ENCODE measurements around the gene LAMA1.
A peak's percentile ranks its signal among the peaks of the same experiment; 100 is the strongest.

The LAMA1 gene

GRCh38 chr18:7158216-7158615 lies 40.6 kb upstream of the LAMA1 start:
- H2BK5ac ChIP-seq (ENCODE audit: low read depth, low read length, poor library complexity, severe bottlenecking): no peak overlapping the region
- H4K8ac ChIP-seq (ENCODE audit: low read length): no peak overlapping the region
- H3K9me3 ChIP-seq (ENCODE audit: control insufficient read depth, low read length): no peaks in the 10 kb centered on the region
- no peak overlapping the region for H3K18ac ChIP-seq (ENCODE audit: low read depth in 1 of 2, low read length in 2 of 2)
- DNase-seq: peak; percentile 62
- H2BK12ac ChIP-seq (ENCODE audit: low read length in 2 of 2): no peak overlapping the region
- H3K9ac ChIP-seq (ENCODE audit: low read length): no peak overlapping the region
- no peaks in the 10 kb centered on the region for H3K36me3 ChIP-seq (ENCODE audit: control insufficient read depth in 1 of 2, insufficient read depth in 2 of 2, low read depth in 1 of 2, low read length in 2 of 2)
- H4K91ac ChIP-seq (ENCODE audit: low read length): no peak overlapping the region
- no peak overlapping the region for H3K23ac ChIP-seq (ENCODE audit: low read length in 2 of 2)
- H2BK15ac ChIP-seq (ENCODE audit: low read depth, poor library complexity, severe bottlenecking): no peak overlapping the region
- H3K4me3 ChIP-seq (ENCODE audit: insufficient read depth in 1 of 2, low read depth in 1 of 2, low read length in 2 of 2): no peak overlapping the region
- no peak overlapping the region for H3K4ac ChIP-seq (ENCODE audit: low read depth in 1 of 2, low read length in 2 of 2)
- WGBS: 36% methylated on average over 10 of the region's 10 CpGs
- H2AK5ac ChIP-seq (ENCODE audit: low read length, severe bottlenecking): no peak overlapping the region
- no peak overlapping the region for H3K27ac ChIP-seq (ENCODE audit: low read length, poor library complexity, severe bottlenecking)
- no peaks in the 10 kb centered on the region for H3K27me3 ChIP-seq (ENCODE audit: control insufficient read depth in 1 of 2, insufficient read depth in 1 of 2, low read length in 2 of 2)
- H2BK120ac ChIP-seq (ENCODE audit: low read depth, low read length): no peak overlapping the region
- peaks cover 4% of the 10 kb centered on the region for H3K4me1 ChIP-seq (ENCODE audit: control insufficient read depth, insufficient read depth, low read depth, low read length)
- no peak overlapping the region for H3K14ac ChIP-seq (ENCODE audit: low read length in 2 of 2)
- no peaks in the 10 kb centered on the region for H3K79me1 ChIP-seq (replicated peaks; ENCODE audit: low read length, poor library complexity, severe bottlenecking)
- H3K4me2 ChIP-seq (ENCODE audit: low read length, poor library complexity, severe bottlenecking): no peak overlapping the region
- H2AFZ ChIP-seq (ENCODE audit: low read depth, low read length): no peak overlapping the region

- no peak overlapping the region for H3K4me3 ChIP-seq (ENCODE audit: insufficient read depth in 1 of 2, low read depth in 1 of 2, low read length in 2 of 2)
- no peak overlapping the region for H2AFZ ChIP-seq (ENCODE audit: low read depth, low read length)
- no peak overlapping the region for H3K4ac ChIP-seq (ENCODE audit: low read depth in 1 of 2, low read length in 2 of 2)
- no peak overlapping the region for H3K23ac ChIP-seq (ENCODE audit: low read length in 2 of 2)
- H2BK120ac ChIP-seq (ENCODE audit: low read depth, low read length): no peak overlapping the region
- no peaks in the 10 kb centered on the region for H3K9me3 ChIP-seq (ENCODE audit: control insufficient read depth, low read length)
- no peaks in the 10 kb centered on the region for H3K27me3 ChIP-seq (ENCODE audit: control insufficient read depth in 1 of 2, insufficient read depth in 1 of 2, low read length in 2 of 2)
- H3K9ac ChIP-seq (ENCODE audit: low read length): no peak overlapping the region
- H2AK5ac ChIP-seq (ENCODE audit: low read length, severe bottlenecking): no peak overlapping the region
- no peak overlapping the region for H3K18ac ChIP-seq (ENCODE audit: low read depth in 1 of 2, low read length in 2 of 2)
- no peak overlapping the region for H2BK15ac ChIP-seq (ENCODE audit: low read depth, poor library complexity, severe bottlenecking)
- 45% methylated on average over 2 of the region's 3 CpGs for WGBS
- H3K36me3 ChIP-seq (ENCODE audit: control insufficient read depth in 1 of 2, insufficient read depth in 2 of 2, low read depth in 1 of 2, low read length in 2 of 2): no peaks in the 10 kb centered on the region
- no peak overlapping the region for H4K8ac ChIP-seq (ENCODE audit: low read length)
- no peak overlapping the region for H2BK5ac ChIP-seq (ENCODE audit: low read depth, low read length, poor library complexity, severe bottlenecking)
- H2BK12ac ChIP-seq (ENCODE audit: low read length in 2 of 2): no peak overlapping the region
- H3K4me2 ChIP-seq (ENCODE audit: low read length, poor library complexity, severe bottlenecking): no peak overlapping the region
- no peak for DNase-seq
- H4K91ac ChIP-seq (ENCODE audit: low read length): no peak overlapping the region
- H3K4me1 ChIP-seq (ENCODE audit: control insufficient read depth, insufficient read depth, low read depth, low read length): peaks cover 4% of the 10 kb centered on the region
- H3K27ac ChIP-seq (ENCODE audit: low read length, poor library complexity, severe bottlenecking): no peak overlapping the region
- H3K14ac ChIP-seq (ENCODE audit: low read length in 2 of 2): no peak overlapping the region
- H3K79me1 ChIP-seq (replicated peaks; ENCODE audit: low read length, poor library complexity, severe bottlenecking): no peaks in the 10 kb centered on the region
These were observed 40.2 kb upstream of the LAMA1 start for GRCh38 chr18:7157760-7158159.

- Histone ChIP-seq H2AK5ac (ENCODE audit: low read length, severe bottlenecking) (no peak overlapping the region), H4K91ac (ENCODE audit: low read length) (no peak overlapping the region), H3K9ac (ENCODE audit: low read length) (no peak overlapping the region), H3K23ac (ENCODE audit: low read length in 2 of 2) (no peak overlapping the region), H3K4ac (ENCODE audit: low read depth in 1 of 2, low read length in 2 of 2) (no peak overlapping the region), H3K79me1 (replicated peaks; ENCODE audit: low read length, poor library complexity, severe bottlenecking) (no peaks in the 10 kb centered on the region), H2BK120ac (ENCODE audit: low read depth, low read length) (no peak overlapping the region), H3K27ac (ENCODE audit: low read length, poor library complexity, severe bottlenecking) (no peak overlapping the region), H3K27me3 (ENCODE audit: control insufficient read depth in 1 of 2, insufficient read depth in 1 of 2, low read length in 2 of 2) (no peaks in the 10 kb centered on the region), H3K4me3 (ENCODE audit: insufficient read depth in 1 of 2, low read depth in 1 of 2, low read length in 2 of 2) (no peak overlapping the region), H3K18ac (ENCODE audit: low read depth in 1 of 2, low read length in 2 of 2) (no peak overlapping the region), H3K4me1 (ENCODE audit: control insufficient read depth, insufficient read depth, low read depth, low read length) (peaks cover 4% of the 10 kb centered on the region), H3K36me3 (ENCODE audit: control insufficient read depth in 1 of 2, insufficient read depth in 2 of 2, low read depth in 1 of 2, low read length in 2 of 2) (no peaks in the 10 kb centered on the region), H3K14ac (ENCODE audit: low read length in 2 of 2) (no peak overlapping the region), H2BK12ac (ENCODE audit: low read length in 2 of 2) (no peak overlapping the region), H4K8ac (ENCODE audit: low read length) (no peak overlapping the region), H3K9me3 (ENCODE audit: control insufficient read depth, low read length) (no peaks in the 10 kb centered on the region), H3K4me2 (ENCODE audit: low read length, poor library complexity, severe bottlenecking) (no peak overlapping the region), H2BK15ac (ENCODE audit: low read depth, poor library complexity, severe bottlenecking) (no peak overlapping the region), H2BK5ac (ENCODE audit: low read depth, low read length, poor library complexity, severe bottlenecking) (no peak overlapping the region), H2AFZ (ENCODE audit: low read depth, low read length) (no peak overlapping the region)
- WGBS: 94% methylated on average over 8 of the region's 8 CpGs
- DNase-seq: no peak
These were observed 38.3 kb upstream of the LAMA1 start for GRCh38 chr18:7155887-7156286.

GRCh38 chr18:7155092-7155491 lies 37.5 kb upstream of the LAMA1 start:
- Histone ChIP-seq H3K23ac (ENCODE audit: low read length in 2 of 2) (no peak overlapping the region), H3K9ac (ENCODE audit: low read length) (no peak overlapping the region), H3K9me3 (ENCODE audit: control insufficient read depth, low read length) (no peaks in the 10 kb centered on the region), H2AFZ (ENCODE audit: low read depth, low read length) (no peak overlapping the region), H2BK5ac (ENCODE audit: low read depth, low read length, poor library complexity, severe bottlenecking) (no peak overlapping the region), H2BK12ac (ENCODE audit: low read length in 2 of 2) (no peak overlapping the region), H2BK15ac (ENCODE audit: low read depth, poor library complexity, severe bottlenecking) (no peak overlapping the region), H3K4me3 (ENCODE audit: insufficient read depth in 1 of 2, low read depth in 1 of 2, low read length in 2 of 2) (no peak overlapping the region), H3K27ac (ENCODE audit: low read length, poor library complexity, severe bottlenecking) (no peak overlapping the region), H2AK5ac (ENCODE audit: low read length, severe bottlenecking) (no peak overlapping the region), H3K36me3 (ENCODE audit: control insufficient read depth in 1 of 2, insufficient read depth in 2 of 2, low read depth in 1 of 2, low read length in 2 of 2) (no peaks in the 10 kb centered on the region), H4K91ac (ENCODE audit: low read length) (no peak overlapping the region), H3K4ac (ENCODE audit: low read depth in 1 of 2, low read length in 2 of 2) (no peak overlapping the region), H3K79me1 (replicated peaks; ENCODE audit: low read length, poor library complexity, severe bottlenecking) (no peaks in the 10 kb centered on the region), H2BK120ac (ENCODE audit: low read depth, low read length) (no peak overlapping the region), H3K18ac (ENCODE audit: low read depth in 1 of 2, low read length in 2 of 2) (no peak overlapping the region), H3K27me3 (ENCODE audit: control insufficient read depth in 1 of 2, insufficient read depth in 1 of 2, low read length in 2 of 2) (no peaks in the 10 kb centered on the region), H3K4me1 (ENCODE audit: control insufficient read depth, insufficient read depth, low read depth, low read length) (peaks cover 4% of the 10 kb centered on the region), H4K8ac (ENCODE audit: low read length) (no peak overlapping the region), H3K4me2 (ENCODE audit: low read length, poor library complexity, severe bottlenecking) (no peak overlapping the region), H3K14ac (ENCODE audit: low read length in 2 of 2) (no peak overlapping the region)
- DNase-seq: no peak
- WGBS: 97% methylated on average over 5 of the region's 5 CpGs

All from mesenchymal stem cell (in vitro differentiated cells and primary cell).